NB4 (cell line): ENCODE data around the gene NUP107.

Source experiments
- MAX ChIP-seq: IDR thresholded peaks from 2 replicates; pipeline ENCODE4 v1.6.1; 2011; ENCODE audit warnings: low read depth, low read length
- POLR2A ChIP-seq: IDR thresholded peaks from 2 replicates; pipeline ENCODE4 v1.6.1; 2011; ENCODE audit warnings: mild to moderate bottlenecking; ENCODE audit not compliant: insufficient read length; ENCODE audit errors: extremely low read depth
- TF ChIP-seq, protein P1 (sequence below): IDR thresholded peaks from one replicate; pipeline ENCODE4 v1.5.1; 2012; ENCODE audit warnings: low read depth, low read length

DNA sequence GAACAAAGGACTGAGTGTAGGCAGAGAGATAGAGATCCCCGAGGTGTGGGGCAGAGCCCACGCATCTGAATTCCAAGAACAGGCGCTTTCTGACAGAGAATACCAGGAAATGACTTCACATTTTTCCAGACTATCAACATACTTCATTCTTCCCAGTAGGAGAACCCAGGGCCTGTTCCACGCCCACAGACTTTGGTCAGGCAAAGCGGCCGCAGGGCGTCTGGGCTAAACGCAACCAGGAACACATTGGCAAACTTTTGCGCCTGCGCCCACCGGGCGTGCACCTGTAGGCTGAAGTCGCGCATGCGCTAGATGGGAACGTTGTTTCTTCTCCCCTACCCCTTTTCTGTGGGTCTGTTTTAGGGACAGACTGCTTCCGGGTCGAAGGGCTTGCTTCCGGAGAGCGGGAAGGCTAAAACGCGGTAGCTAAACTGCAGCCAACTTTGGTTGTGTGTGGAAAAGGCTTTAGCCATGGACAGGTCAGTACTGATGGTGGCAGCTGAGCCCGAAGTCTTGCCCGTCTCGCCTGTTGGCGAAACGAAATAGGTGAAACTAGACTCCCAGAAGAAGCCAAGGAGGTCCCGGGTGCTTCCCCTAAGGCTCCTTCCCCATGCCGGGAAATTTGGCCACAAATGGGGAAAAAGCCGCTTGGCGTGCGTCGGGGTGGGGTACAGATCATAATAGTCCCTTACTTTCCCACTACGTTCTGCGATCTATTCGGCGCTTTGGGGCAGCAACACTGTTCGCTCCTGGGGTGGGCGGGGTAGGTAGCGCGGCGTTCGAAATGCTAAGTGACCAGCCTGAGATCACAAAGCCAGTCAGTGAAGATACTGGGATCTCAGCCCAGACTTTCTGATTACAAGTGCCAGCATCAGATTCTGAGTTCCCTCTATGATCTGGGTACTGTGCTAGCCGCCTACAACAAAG, at the start of gene NUP107:
- TF ChIP-seq POLR2A: peak; percentile 95
- TF ChIP-seq, protein P1, sequence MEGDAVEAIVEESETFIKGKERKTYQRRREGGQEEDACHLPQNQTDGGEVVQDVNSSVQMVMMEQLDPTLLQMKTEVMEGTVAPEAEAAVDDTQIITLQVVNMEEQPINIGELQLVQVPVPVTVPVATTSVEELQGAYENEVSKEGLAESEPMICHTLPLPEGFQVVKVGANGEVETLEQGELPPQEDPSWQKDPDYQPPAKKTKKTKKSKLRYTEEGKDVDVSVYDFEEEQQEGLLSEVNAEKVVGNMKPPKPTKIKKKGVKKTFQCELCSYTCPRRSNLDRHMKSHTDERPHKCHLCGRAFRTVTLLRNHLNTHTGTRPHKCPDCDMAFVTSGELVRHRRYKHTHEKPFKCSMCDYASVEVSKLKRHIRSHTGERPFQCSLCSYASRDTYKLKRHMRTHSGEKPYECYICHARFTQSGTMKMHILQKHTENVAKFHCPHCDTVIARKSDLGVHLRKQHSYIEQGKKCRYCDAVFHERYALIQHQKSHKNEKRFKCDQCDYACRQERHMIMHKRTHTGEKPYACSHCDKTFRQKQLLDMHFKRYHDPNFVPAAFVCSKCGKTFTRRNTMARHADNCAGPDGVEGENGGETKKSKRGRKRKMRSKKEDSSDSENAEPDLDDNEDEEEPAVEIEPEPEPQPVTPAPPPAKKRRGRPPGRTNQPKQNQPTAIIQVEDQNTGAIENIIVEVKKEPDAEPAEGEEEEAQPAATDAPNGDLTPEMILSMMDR: no peak
- peak; percentile 80 for TF ChIP-seq MAX
